K562 (cell line): ENCODE measurements around the gene RPS6KA2. TPM values are rescaled to one million over a fixed set of nuclear protein-coding genes. Genes with fewer than 3 reads are reported as not detected.

Experiments
- ATAC-seq: fragments of 200-7000 bp; cut with Tn5 transposase; 3 replicates; pipeline ENCODE4 v1.9.1; 2020; ENCODE audit warnings: moderate library complexity
- BruUV-seq: library from RNA; stranded (reverse); fragments of 400-500 nt; replicated peaks from 2 replicates; lab custom pipeline; 2021; lab: Mats Ljungman, UMichigan
- CTCF ChIA-PET: fragments of 300-600 bp; formaldehyde crosslinking; extraction: SDS; loops from one replicate; lab custom pipeline; 2021; ENCODE audit warnings: low intra/inter-chr PET ratio; lab: Yijun Ruan, JAX
- POLR2A ChIA-PET: fragments of 300-600, 350-650 bp; sonication (Branson Sonifier 250); formaldehyde crosslinking; extraction: SDS; loops from one replicate; lab custom pipeline; 2021; ENCODE audit warnings: antibody characterized with exemption, inconsistent platforms; lab: Yijun Ruan, JAX
- DNase-seq, 4 experiments: peaks; one replicate each; pipeline versions ENCODE4 v3.0.0 to v3.0.0-alpha.2; 2011 to 2018; ENCODE audit warnings: low spot score in 3 of 4, mixed read lengths in 3 of 4; ENCODE audit errors: extremely low read depth in 1 of 4
- FAIRE-seq: peaks from 2 replicates; lab custom pipeline; 2011; peaks lifted over from hg19 to GRCh38; lab: Jason Lieb, UNC
- H2AFZ ChIP-seq: 2 replicates; pipeline ENCODE4 v1.6.0; 2011; ENCODE audit warnings: low read depth, low read length, control low read depth, inconsistent platforms
- H3K27ac ChIP-seq: fragments of 200-600 bp; 3 replicates; pipeline ENCODE4 v1.8.0; 2011; ENCODE audit warnings: low read depth, mild to moderate bottlenecking, control low read depth, inconsistent platforms, low read length, moderate library complexity, mixed read lengths; ENCODE audit errors: extremely low read depth
- H3K27me3 ChIP-seq, 2 experiments: fragments of 300-600 bp in 1 of 2; 2 replicates in 1 of 2; 3 replicates in 1 of 2; pipeline versions ENCODE4 v1.6.0 to v1.8.0; 2011; ENCODE audit warnings: inconsistent platforms in 2 of 2, low read length in 2 of 2, mild to moderate bottlenecking in 1 of 2, mixed read lengths in 1 of 2, moderate library complexity in 1 of 2; ENCODE audit not compliant: control insufficient read depth in 2 of 2, insufficient read depth in 2 of 2
- H3K36me3 ChIP-seq: fragments of 300-600 bp; 3 replicates; pipeline ENCODE4 v1.8.0; 2011; ENCODE audit warnings: mild to moderate bottlenecking, low read length, inconsistent platforms; ENCODE audit not compliant: control insufficient read depth, insufficient read depth
- H3K4me1 ChIP-seq, 2 experiments: fragments of 200-600 bp in 1 of 2; replicated peaks in 1 of 2; 2 replicates in 1 of 2; 3 replicates in 1 of 2; pipeline versions ENCODE4 v1.5.1 to v1.8.0; 2011; ENCODE audit warnings: inconsistent platforms in 2 of 2, low read length in 2 of 2, mild to moderate bottlenecking in 1 of 2, mixed read lengths in 1 of 2, moderate library complexity in 1 of 2; ENCODE audit not compliant: control insufficient read depth in 2 of 2, insufficient read depth in 2 of 2
- H3K4me2 ChIP-seq: 2 replicates; pipeline ENCODE4 v1.6.1; 2011; ENCODE audit warnings: low read length, control low read depth, inconsistent platforms, mixed read lengths; ENCODE audit not compliant: insufficient read depth
- H3K4me3 ChIP-seq: fragments of 200-600 bp; sonication (generic), shearing (Covaris generic); 2 replicates; pipeline ENCODE4 v1.5.1; 2016; ENCODE audit warnings: control low read depth, inconsistent platforms
- H3K79me2 ChIP-seq: fragments of 200-600 bp; 3 replicates; pipeline ENCODE4 v1.8.0; 2011; ENCODE audit warnings: low read length, inconsistent platforms; ENCODE audit not compliant: control insufficient read depth, insufficient read depth
- H3K9ac ChIP-seq, 2 experiments: 2 replicates each; pipeline versions ENCODE4 v1.6.0 to v1.6.1; 2011; ENCODE audit warnings: low read depth in 2 of 2, low read length in 2 of 2, control low read depth in 1 of 2, inconsistent platforms in 1 of 2, mild to moderate bottlenecking in 1 of 2, mixed read lengths in 1 of 2; ENCODE audit not compliant: insufficient read depth in 1 of 2
- H3K9me1 ChIP-seq: one replicate; pipeline ENCODE4 v1.6.0; 2011; ENCODE audit warnings: inconsistent platforms, mild to moderate bottlenecking, low read length, moderate library complexity; ENCODE audit not compliant: control insufficient read depth, insufficient read depth
- H3K9me3 ChIP-seq: replicated peaks from 2 replicates; pipeline ENCODE4 v1.5.1; 2011; ENCODE audit warnings: low read depth, low read length, inconsistent platforms; ENCODE audit not compliant: control insufficient read depth, insufficient read depth
- H4K20me1 ChIP-seq: replicated peaks from 2 replicates; pipeline ENCODE4 v1.6.1; 2011; ENCODE audit warnings: low read length, inconsistent platforms, mixed read lengths; ENCODE audit not compliant: control insufficient read depth, insufficient read depth
- FOXP1 ChIP-seq: sonication (generic); formaldehyde crosslinking; IDR thresholded peaks from 2 replicates; pipeline ENCODE4 v1.8.0; 2022; ENCODE audit warnings: mild to moderate bottlenecking, missing genetic modification reagents
- GATA2 ChIP-seq: sonication (generic); formaldehyde crosslinking; IDR thresholded peaks from 2 replicates; pipeline ENCODE4 v1.4.0; 2020; ENCODE audit warnings: mild to moderate bottlenecking, missing genetic modification reagents
- KDM1A ChIP-seq, 2 experiments: fragments of 450-650 bp; IDR thresholded peaks; 2 replicates each; pipeline ENCODE4 v1.6.1; 2016; ENCODE audit warnings: mild to moderate bottlenecking in 2 of 2
- LEF1 ChIP-seq: fragments of 450-650 bp; IDR thresholded peaks from 2 replicates; pipeline ENCODE4 v1.6.1; 2016; ENCODE audit warnings: mild to moderate bottlenecking
- MYNN ChIP-seq, 2 experiments: sonication (generic); formaldehyde crosslinking in 1 of 2; IDR thresholded peaks; 2 replicates each; pipeline versions ENCODE4 v1.5.0 to v1.6.1; 2016 to 2020; ENCODE audit warnings: antibody characterized with exemption in 1 of 2, missing genetic modification reagents in 1 of 2
- RBM15 ChIP-seq: fragments of 200-400 bp; formaldehyde crosslinking; IDR thresholded peaks from 2 replicates; pipeline ENCODE4 v1.6.1; 2018; ENCODE audit warnings: mild to moderate bottlenecking, low read length, moderate library complexity; ENCODE audit not compliant: insufficient read depth
- ZNF445 ChIP-seq: fragments of 250-450 bp; sonication (Bioruptor Pico); IDR thresholded peaks from 2 replicates; pipeline ENCODE4 v1.4.0; 2020; ENCODE audit warnings: low read depth, mild to moderate bottlenecking, moderate library complexity
- ZNF764 ChIP-seq: fragments of 250-450 bp; sonication (Bioruptor Pico); IDR thresholded peaks from 2 replicates; pipeline ENCODE4 v1.4.0; 2020; ENCODE audit warnings: low read depth, mild to moderate bottlenecking, moderate library complexity
- WGBS: fragments of 100-300 bp; shearing (Covaris generic); methylation state at CpG from one replicate; pipeline ENCODE4 v1.1.6; 2016; ENCODE audit warnings: low coverage, mixed read lengths; ENCODE audit not compliant: insufficient coverage; ENCODE audit errors: missing lambda C conversion rate; 5-methylcytosine and 5-hydroxymethylcytosine counted together
- in situ Hi-C: fragments of 300-500 bp; cut with MboI; formaldehyde crosslinking; loops from 4 replicates; pipeline ENCODE4 v1.15.0; 2018; ENCODE audit warnings: inconsistent platforms, mixed read lengths
- intact Hi-C: fragments of 100-400 bp; cut with micrococcal nuclease; formaldehyde crosslinking; loops from 2 replicates; pipeline ENCODE4 v1.14.2; 2022
- polyA plus RNA-seq, 8 experiments: library from polyadenylated mRNA; depleted of rRNA in 4 of 8; stranded (reverse) in 5 of 8; unstranded in 3 of 8; fragments of >200 nt; fragmentation: Nextera tagmentation in 2 of 8; fragmentation: Illumina TruSeq in 1 of 8; extraction: Ambion mirVana in 2 of 8; extraction: Trizol in 1 of 8; gene quantifications; 2 replicates each; pipeline versions ENCODE4 v1.2.1 to v1.2.3, GENCODE V29; 2011 to 2014; ENCODE audit warnings: inconsistent platforms in 1 of 8, missing spikeins in 1 of 8
- total RNA-seq, 7 experiments: library from RNA; depleted of rRNA in 6 of 7; stranded (reverse); fragments of >200 nt in 6 of 7; fragmentation: Illumina TruSeq in 2 of 7; extraction: Trizol in 2 of 7; gene quantifications; 2 replicates each; pipeline versions ENCODE4 v1.2.1 to v1.2.3, GENCODE V29; 2011 to 2021; ENCODE audit warnings: low replicate concordance in 1 of 7
- TF ChIP-seq, protein P1 (sequence below): fragments of 450-650 bp; formaldehyde crosslinking; IDR thresholded peaks from 2 replicates; pipeline ENCODE4 v1.4.0; 2022; ENCODE audit warnings: missing genetic modification characterization

RPS6KA2 gene
- total and polyA plus RNA-seq, 9 of the 15 experiments (the other 6 are each of a cell fraction or from before 2014, with no cell fraction given): 0.29 to 1.00 (median 0.53) TPM

DNA sequence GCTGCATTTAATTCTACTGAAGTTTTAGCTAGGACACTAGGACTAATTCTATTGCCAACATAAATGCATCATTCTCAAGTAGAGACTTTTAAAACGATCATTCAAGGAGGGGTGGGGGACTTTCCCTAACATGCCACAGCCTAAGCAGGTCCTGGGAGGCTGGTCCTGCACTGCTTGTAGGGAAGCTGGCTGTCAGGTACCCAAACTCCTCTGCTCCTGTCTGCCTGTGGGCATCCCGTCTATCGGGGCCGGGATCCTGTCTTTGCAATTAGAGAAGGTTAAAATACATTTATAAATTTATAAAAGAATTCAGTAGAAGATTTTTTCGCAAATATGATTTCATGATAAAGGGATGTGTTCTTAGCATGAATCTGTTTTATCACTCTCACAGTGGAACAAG lies 192.7 kb downstream of the RPS6KA2 start:
- ChIA-PET CTCF (no interaction called here), POLR2A (interaction anchor here (0.6 kb wide), 1 partner anchor 242 kb away, joined by 4 read pairs; no protein-coding TSS in a partner anchor)
- H2AFZ ChIP-seq: no peak overlapping the region
- peaks cover 59 to 77% of the 10 kb centered on the region in 2 experiments for H3K27me3 ChIP-seq
- peaks cover 5% of the 10 kb centered on the region for H3K9me1 ChIP-seq
- no peaks in the 10 kb centered on the region; the same call in 1 of the 2 replicates for H4K20me1 ChIP-seq
- BruUV-seq: no TSS peak
- TF ChIP-seq ZNF445 (CRISPR knock-in tag) (no peak), ZNF764 (CRISPR knock-in tag) (no peak), KDM1A (IDR thresholded peaks at IDR 0.05) (no peak), GATA2 (no peak), LEF1 (no peak), FOXP1 (no peak), RBM15 (no peak), MYNN (IDR thresholded peaks at IDR 0.05) (no peak), MYNN (CRISPR knock-in tag; IDR thresholded peaks at IDR 0.05) (no peak)
- TF ChIP-seq, protein P1, sequence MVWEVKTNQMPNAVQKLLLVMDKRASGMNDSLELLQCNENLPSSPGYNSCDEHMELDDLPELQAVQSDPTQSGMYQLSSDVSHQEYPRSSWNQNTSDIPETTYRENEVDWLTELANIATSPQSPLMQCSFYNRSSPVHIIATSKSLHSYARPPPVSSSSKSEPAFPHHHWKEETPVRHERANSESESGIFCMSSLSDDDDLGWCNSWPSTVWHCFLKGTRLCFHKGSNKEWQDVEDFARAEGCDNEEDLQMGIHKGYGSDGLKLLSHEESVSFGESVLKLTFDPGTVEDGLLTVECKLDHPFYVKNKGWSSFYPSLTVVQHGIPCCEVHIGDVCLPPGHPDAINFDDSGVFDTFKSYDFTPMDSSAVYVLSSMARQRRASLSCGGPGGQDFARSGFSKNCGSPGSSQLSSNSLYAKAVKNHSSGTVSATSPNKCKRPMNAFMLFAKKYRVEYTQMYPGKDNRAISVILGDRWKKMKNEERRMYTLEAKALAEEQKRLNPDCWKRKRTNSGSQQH: no peak
- intact Hi-C loops (no loop called here), in situ Hi-C loops (no loop called here)
- H3K36me3 ChIP-seq: no peaks in the 10 kb centered on the region
- no peak overlapping the region for H3K9ac ChIP-seq
- no peak for FAIRE-seq
- no peak for ATAC-seq
- H3K9me3 ChIP-seq: no peaks in the 10 kb centered on the region
- H3K4me1 ChIP-seq: peaks cover 0 to 3% of the 10 kb centered on the region in 2 experiments; a peak in 1 of 5 replicates
- no peak overlapping the region for H3K4me2 ChIP-seq
- H3K4me3 ChIP-seq: no peak overlapping the region
- WGBS: under 1% methylated on average over 5 of the region's 5 CpGs
- no peaks in the 10 kb centered on the region for H3K79me2 ChIP-seq
- no peak for DNase-seq
- H3K27ac ChIP-seq: no peak overlapping the region
